Measurements from ENCODE around the gene LZTR1. TPM values are rescaled to one million over a fixed set of nuclear protein-coding genes. Genes with fewer than 3 reads are reported as not detected.

LZTR1 gene
- total and polyA plus RNA-seq, 12 donors = 14.7 to 36.5 (median 24.4) TPM

- DNase-seq (no peak), ATAC-seq (no peak)
- Histone ChIP-seq H3K4me1 (peaks cover 3 to 18% (median 11%) of the 10 kb centered on the region in 9 donors), H3K9me3 (no peaks in the 10 kb centered on the region), H3K4me3 (no peak overlapping the region), H3K27me3 (no peaks in the 10 kb centered on the region), H3K27ac (no peak overlapping the region), H3K36me3 (peaks cover 0 to 55% (median 14%) of the 10 kb centered on the region in 9 donors)
- intact Hi-C loops (cut with DNase I) = no loop called here
- 75 to 80% methylated on average over 13 of the region's 13 CpGs for WGBS, 2 donors
- TF ChIP-seq CTCF (IDR thresholded peaks at IDR 0.05) = no peak
These were observed 29.4 kb upstream of the LZTR1 start for GRCh38 chr22:20952544-20953341.

- DNase-seq = no peak
- TF ChIP-seq CTCF (IDR thresholded peaks at IDR 0.05) = no peak
- 76 to 81% methylated on average over 3 of the region's 3 CpGs for WGBS, 2 donors
- H3K9me3 ChIP-seq = no peaks in the 10 kb centered on the region
- H3K36me3 ChIP-seq = peaks cover 0 to 55% (median 14%) of the 10 kb centered on the region in 9 donors
- no peak overlapping the region for H3K27ac ChIP-seq
- intact Hi-C loops (cut with DNase I) = no loop called here
- H3K27me3 ChIP-seq = no peaks in the 10 kb centered on the region
- no peak overlapping the region for H3K4me3 ChIP-seq
- no peak for ATAC-seq
- H3K4me1 ChIP-seq = peaks cover 3 to 24% (median 16%) of the 10 kb centered on the region in 9 donors
These were observed 28.8 kb upstream of the LZTR1 start for GRCh38 chr22:20953342-20953608.

GRCh38 chr22:20953668-20954500 is 28.2 kb upstream of the LZTR1 start:
- peaks cover 3 to 25% (median 19%) of the 10 kb centered on the region in 9 donors for H3K4me1 ChIP-seq
- 92% methylated on average over 8 of the region's 8 CpGs for WGBS, 2 donors
- no peaks in the 10 kb centered on the region for H3K27me3 ChIP-seq
- no peak for TF ChIP-seq CTCF (IDR thresholded peaks at IDR 0.05)
- H3K36me3 ChIP-seq = peaks cover 0 to 55% (median 14%) of the 10 kb centered on the region in 9 donors
- H3K9me3 ChIP-seq = no peaks in the 10 kb centered on the region
- H3K27ac ChIP-seq = no peak overlapping the region
- no peak overlapping the region for H3K4me3 ChIP-seq
- peak in 1 of 8 donors; percentile 9 for ATAC-seq
- no peak for DNase-seq
- intact Hi-C loops (cut with DNase I) = no loop called here

GRCh38 chr22:20955548-20955947 is 26.5 kb upstream of the LZTR1 start:
- Histone ChIP-seq H3K27me3 (no peaks in the 10 kb centered on the region), H3K36me3 (peaks cover 0 to 39% (median 7%) of the 10 kb centered on the region in 9 donors), H3K4me3 (no peak overlapping the region), H3K4me1 (peaks cover 3 to 25% (median 19%) of the 10 kb centered on the region in 9 donors), H3K9me3 (no peaks in the 10 kb centered on the region), H3K27ac (no peak overlapping the region)
- 86 to 93% methylated on average over 7 of the region's 7 CpGs for WGBS, 2 donors
- TF ChIP-seq CTCF (IDR thresholded peaks at IDR 0.05) = no peak
- intact Hi-C loops (cut with DNase I) = loop anchor here in 1 of 10 donors (5.0 kb wide), 1 partner anchor 33 kb away; no protein-coding TSS in a partner anchor
- DNase-seq (no peak), ATAC-seq (no peak)

All from heart right ventricle (tissue), 16 donors.